ENCODE measurements around the gene GABBR1. TPM values are rescaled to one million over a fixed set of nuclear protein-coding genes. Genes with fewer than 3 reads are reported as not detected.

Gene GABBR1
- total RNA-seq, 4 donors from 2014 or later = 15.0 to 49.5 (median 20.6) TPM

GRCh38 chr6:29628419-29629281, 4.3 kb downstream of the GABBR1 start:
- H3K4me3 ChIP-seq (ENCODE audit: low read depth, poor library complexity, severe bottlenecking) = peak overlapping the region; percentile 37
- intact Hi-C loops (cut with DNase I; ENCODE audit: low total_unique reads) = no loop called here
- TF ChIP-seq POLR2A (IDR thresholded peaks at IDR 0.05) = no peak
- TF ChIP-seq, protein P1, sequence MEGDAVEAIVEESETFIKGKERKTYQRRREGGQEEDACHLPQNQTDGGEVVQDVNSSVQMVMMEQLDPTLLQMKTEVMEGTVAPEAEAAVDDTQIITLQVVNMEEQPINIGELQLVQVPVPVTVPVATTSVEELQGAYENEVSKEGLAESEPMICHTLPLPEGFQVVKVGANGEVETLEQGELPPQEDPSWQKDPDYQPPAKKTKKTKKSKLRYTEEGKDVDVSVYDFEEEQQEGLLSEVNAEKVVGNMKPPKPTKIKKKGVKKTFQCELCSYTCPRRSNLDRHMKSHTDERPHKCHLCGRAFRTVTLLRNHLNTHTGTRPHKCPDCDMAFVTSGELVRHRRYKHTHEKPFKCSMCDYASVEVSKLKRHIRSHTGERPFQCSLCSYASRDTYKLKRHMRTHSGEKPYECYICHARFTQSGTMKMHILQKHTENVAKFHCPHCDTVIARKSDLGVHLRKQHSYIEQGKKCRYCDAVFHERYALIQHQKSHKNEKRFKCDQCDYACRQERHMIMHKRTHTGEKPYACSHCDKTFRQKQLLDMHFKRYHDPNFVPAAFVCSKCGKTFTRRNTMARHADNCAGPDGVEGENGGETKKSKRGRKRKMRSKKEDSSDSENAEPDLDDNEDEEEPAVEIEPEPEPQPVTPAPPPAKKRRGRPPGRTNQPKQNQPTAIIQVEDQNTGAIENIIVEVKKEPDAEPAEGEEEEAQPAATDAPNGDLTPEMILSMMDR (IDR thresholded peaks at IDR 0.05) = no peak
- 4 to 6% methylated on average over 32 of the region's 32 CpGs for WGBS, 2 donors
- peak; percentile 58 to 94 for DNase-seq (ENCODE audit: low spot score in 2 of 2)

DNA sequence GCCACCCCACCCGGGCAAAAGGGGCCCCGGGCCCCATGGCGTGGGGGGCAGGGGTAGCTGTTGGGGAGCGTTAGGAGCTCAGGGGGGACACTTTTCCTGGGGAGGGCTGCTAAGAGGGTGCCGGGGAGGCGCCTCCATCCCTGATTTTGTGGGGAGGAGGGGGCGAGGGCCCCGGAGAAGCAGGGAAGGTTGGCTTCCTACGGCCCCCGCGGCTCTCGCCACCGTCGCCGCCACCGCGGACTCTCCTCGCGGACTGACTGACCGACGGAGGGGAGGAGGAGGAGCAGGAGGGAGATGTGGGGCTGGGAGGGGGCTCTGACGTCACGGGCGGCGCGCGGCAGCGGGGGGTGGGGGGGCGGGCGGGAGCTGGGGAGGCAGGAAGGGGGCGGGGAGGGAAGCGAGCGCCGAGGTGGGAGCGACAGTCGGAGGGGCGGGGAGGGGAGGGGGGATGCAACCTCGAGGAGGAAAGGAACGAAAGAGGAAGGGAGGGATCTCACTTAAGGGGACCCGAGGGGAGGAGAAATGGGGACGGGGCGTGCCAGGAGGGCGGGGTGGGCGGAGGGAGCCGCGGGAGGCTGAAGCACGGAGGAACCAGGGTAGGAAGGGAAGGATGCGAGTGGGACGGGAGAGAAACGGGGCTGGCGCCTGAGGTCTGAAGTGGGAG, 5.1 kb downstream of the GABBR1 start:
- intact Hi-C loops (cut with DNase I; ENCODE audit: low total_unique reads) = no loop called here
- WGBS, 2 donors = 1% methylated on average over 30 to 39 of the region's 51 CpGs
- TF ChIP-seq POLR2A (IDR thresholded peaks at IDR 0.05) = no peak
- TF ChIP-seq, protein P1 (IDR thresholded peaks at IDR 0.05) = no peak
- peak overlapping the region; percentile 37 for H3K4me3 ChIP-seq (ENCODE audit: low read depth, poor library complexity, severe bottlenecking)
- DNase-seq (ENCODE audit: low spot score in 2 of 2) = peak; percentile 47 to 95

DNA sequence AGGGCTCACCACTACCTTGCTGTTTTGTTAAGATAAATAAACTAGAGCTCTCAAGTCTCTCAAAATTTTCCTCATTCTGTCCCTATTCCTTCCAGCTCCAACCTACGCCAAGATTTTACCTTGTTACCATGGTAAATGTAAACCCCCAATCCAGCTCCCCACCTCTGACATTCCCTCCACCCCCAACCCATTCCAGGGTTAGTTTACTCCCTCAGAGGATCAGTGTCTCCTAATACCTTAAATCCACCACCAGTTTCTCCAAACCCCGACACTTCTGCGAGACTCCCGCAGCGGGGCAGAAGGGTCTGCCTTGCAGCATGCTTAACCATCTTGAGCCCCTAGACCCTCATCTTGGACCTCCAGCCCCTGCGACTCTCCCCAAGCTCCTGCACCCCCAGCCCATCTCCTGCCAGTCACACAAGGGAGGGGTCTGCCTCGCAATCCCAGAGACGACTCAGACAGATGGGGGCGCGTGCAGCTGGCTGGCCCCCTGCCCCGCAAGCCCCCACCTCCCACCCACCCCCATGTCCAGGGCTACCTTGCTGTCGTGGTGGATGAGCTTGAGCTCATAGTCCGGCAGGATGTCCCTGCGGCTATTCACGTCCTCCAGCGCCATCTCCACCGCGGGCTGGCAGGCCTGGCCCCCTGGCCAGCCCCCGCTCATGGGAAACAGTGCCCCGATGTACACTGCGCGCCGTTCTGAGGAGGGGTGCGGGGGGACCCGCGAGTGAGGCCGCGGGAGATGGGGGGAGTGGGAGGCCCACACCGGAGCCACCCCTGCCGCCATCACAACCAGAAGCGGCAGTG, 5.8 kb downstream of the GABBR1 start:
- DNase-seq (ENCODE audit: low spot score in 2 of 2) = no peak
- intact Hi-C loops (cut with DNase I; ENCODE audit: low total_unique reads) = no loop called here
- H3K4me3 ChIP-seq (ENCODE audit: low read depth, poor library complexity, severe bottlenecking) = peak overlapping the region; percentile 10
- TF ChIP-seq, protein P1 (IDR thresholded peaks at IDR 0.05) = no peak
- no peak for TF ChIP-seq POLR2A (IDR thresholded peaks at IDR 0.05)
- 33 to 34% methylated on average over 25 to 26 of the region's 31 CpGs for WGBS, 2 donors

DNA sequence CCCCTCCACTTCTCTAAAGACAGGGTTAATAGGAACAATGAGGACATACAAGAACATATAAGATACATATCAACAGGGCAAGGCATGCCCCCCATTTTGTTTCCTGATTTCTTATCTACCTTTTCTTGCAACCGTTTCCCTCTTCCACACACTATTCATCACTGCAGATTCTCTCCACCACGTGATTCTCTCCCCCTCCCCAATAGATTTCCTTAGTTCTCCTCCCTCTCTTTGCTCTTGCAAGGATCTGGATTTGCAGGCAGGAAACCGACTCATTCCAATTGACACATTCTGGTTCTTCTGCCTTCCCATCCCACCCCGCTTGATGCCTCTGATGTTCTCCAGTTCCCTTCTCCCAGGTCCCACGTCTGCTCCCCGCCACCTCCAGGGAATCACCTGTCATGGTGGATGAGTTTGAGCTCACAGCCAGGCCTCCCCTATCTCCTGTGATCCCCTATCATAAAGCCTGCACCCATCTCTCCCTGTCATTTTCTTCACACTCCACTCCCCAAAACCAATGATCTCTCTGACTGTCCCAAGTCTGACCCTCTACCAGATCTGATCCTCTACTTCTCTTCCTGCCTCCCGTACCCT, 7.5 kb downstream of the GABBR1 start:
- no peak overlapping the region for H3K4me3 ChIP-seq (ENCODE audit: low read depth, poor library complexity, severe bottlenecking)
- no peak for DNase-seq (ENCODE audit: low spot score in 2 of 2)
- intact Hi-C loops (cut with DNase I; ENCODE audit: low total_unique reads) = no loop called here
- TF ChIP-seq POLR2A (IDR thresholded peaks at IDR 0.05) = no peak
- TF ChIP-seq, protein P1 (IDR thresholded peaks at IDR 0.05) = no peak
- 67 to 69% methylated on average over 7 of the region's 7 CpGs for WGBS, 2 donors

DNA sequence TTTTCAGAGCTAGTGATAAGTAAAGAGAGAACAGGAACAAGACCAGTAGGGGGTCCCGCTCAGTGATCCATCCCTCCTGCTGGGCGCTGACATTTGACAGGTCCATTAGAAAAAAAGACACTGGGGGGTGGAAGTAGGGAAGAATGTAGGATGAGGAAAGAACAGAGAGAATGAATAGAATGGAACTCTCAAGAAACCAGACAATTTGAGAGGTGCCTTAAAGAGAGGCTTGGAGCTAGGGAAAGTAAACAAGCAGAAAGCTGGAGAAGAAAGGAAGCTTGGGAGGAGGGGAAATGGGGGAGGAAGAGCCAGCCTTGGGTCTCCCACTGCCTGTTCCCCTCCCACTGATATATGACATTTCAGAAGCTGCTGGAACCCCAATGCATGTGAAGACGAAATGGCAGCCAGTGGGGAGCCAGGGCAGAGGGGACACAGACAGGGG, 8.4 kb downstream of the GABBR1 start:
- intact Hi-C loops (cut with DNase I; ENCODE audit: low total_unique reads) = no loop called here
- DNase-seq (ENCODE audit: low spot score in 2 of 2) = no peak
- 86 to 93% methylated on average over 3 of the region's 3 CpGs for WGBS, 2 donors
- H3K4me3 ChIP-seq (ENCODE audit: low read depth, poor library complexity, severe bottlenecking) = no peak overlapping the region
- TF ChIP-seq, protein P1 (IDR thresholded peaks at IDR 0.05) = no peak
- TF ChIP-seq POLR2A (IDR thresholded peaks at IDR 0.05) = no peak
